Liver (tissue), 2 donors: ENCODE data around the gene NFIB.

Experiments
- TF ChIP-seq, protein P1 (sequence below): fragments of 150-350 bp; IDR thresholded peaks from 2 replicates; pipeline ENCODE4 v1.5.1; 2017; ENCODE audit warnings: improper control_type of control experiment, low read depth, low read length; ENCODE audit not compliant: missing input control
- TF ChIP-seq, protein P2 (sequence below): IDR thresholded peaks from 2 replicates; pipeline ENCODE4 v1.6.1; 2016; ENCODE audit warnings: antibody characterized with exemption, mild to moderate bottlenecking
- donor health status: healthy.

DNA sequence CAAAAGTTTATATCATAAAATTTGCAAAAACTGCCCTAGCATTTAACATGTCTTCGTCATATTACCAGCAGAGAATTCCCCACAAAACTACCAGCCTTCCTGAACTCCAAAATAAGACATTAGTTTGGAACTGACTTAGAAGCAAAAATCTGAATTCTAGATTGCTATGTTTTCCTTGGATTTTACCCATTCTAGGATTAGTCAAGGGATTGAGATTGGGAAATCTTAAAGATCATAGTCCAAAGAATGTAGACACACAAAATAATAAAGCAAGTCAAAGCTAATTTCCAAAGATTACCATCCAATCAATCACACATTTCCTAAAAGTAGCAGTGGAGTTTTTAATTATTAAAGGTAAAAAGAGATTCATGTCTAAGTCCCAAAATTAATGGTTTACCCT is 138.2 kb downstream of the NFIB start:
- TF ChIP-seq, protein P1, sequence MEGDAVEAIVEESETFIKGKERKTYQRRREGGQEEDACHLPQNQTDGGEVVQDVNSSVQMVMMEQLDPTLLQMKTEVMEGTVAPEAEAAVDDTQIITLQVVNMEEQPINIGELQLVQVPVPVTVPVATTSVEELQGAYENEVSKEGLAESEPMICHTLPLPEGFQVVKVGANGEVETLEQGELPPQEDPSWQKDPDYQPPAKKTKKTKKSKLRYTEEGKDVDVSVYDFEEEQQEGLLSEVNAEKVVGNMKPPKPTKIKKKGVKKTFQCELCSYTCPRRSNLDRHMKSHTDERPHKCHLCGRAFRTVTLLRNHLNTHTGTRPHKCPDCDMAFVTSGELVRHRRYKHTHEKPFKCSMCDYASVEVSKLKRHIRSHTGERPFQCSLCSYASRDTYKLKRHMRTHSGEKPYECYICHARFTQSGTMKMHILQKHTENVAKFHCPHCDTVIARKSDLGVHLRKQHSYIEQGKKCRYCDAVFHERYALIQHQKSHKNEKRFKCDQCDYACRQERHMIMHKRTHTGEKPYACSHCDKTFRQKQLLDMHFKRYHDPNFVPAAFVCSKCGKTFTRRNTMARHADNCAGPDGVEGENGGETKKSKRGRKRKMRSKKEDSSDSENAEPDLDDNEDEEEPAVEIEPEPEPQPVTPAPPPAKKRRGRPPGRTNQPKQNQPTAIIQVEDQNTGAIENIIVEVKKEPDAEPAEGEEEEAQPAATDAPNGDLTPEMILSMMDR = no peak
- TF ChIP-seq, protein P2, sequence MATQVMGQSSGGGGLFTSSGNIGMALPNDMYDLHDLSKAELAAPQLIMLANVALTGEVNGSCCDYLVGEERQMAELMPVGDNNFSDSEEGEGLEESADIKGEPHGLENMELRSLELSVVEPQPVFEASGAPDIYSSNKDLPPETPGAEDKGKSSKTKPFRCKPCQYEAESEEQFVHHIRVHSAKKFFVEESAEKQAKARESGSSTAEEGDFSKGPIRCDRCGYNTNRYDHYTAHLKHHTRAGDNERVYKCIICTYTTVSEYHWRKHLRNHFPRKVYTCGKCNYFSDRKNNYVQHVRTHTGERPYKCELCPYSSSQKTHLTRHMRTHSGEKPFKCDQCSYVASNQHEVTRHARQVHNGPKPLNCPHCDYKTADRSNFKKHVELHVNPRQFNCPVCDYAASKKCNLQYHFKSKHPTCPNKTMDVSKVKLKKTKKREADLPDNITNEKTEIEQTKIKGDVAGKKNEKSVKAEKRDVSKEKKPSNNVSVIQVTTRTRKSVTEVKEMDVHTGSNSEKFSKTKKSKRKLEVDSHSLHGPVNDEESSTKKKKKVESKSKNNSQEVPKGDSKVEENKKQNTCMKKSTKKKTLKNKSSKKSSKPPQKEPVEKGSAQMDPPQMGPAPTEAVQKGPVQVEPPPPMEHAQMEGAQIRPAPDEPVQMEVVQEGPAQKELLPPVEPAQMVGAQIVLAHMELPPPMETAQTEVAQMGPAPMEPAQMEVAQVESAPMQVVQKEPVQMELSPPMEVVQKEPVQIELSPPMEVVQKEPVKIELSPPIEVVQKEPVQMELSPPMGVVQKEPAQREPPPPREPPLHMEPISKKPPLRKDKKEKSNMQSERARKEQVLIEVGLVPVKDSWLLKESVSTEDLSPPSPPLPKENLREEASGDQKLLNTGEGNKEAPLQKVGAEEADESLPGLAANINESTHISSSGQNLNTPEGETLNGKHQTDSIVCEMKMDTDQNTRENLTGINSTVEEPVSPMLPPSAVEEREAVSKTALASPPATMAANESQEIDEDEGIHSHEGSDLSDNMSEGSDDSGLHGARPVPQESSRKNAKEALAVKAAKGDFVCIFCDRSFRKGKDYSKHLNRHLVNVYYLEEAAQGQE = no peak
